Endothelial cell of umbilical vein (primary cell): ENCODE results near the gene DNM2. TPM values are rescaled to one million over a fixed set of nuclear protein-coding genes. Genes with fewer than 3 reads are reported as not detected.

Experiments used
- BruUV-seq: library from RNA; stranded (reverse); fragments of 400-500 nt; replicated peaks from 2 replicates; lab custom pipeline; 2021; lab: Mats Ljungman, UMichigan
- CTCF ChIA-PET: fragments of 300-600, 350-600 bp; sonication (Branson Sonifier 250); formaldehyde crosslinking; loops from one replicate; lab custom pipeline; 2021; ENCODE audit warnings: antibody characterized with exemption, inconsistent platforms; lab: Charles Lee
- POLR2A ChIA-PET: fragments of 300-600, 350-600 bp; sonication (Branson Sonifier 250); formaldehyde crosslinking; loops from one replicate; lab custom pipeline; 2021; ENCODE audit warnings: antibody characterized with exemption, inconsistent platforms; lab: Charles Lee
- DNase-seq: peaks from one replicate; pipeline ENCODE4 v3.0.0-alpha.2; 2011; ENCODE audit warnings: low read depth, low spot score
- FAIRE-seq: peaks from 2 replicates; lab custom pipeline; 2011; peaks lifted over from hg19 to GRCh38; lab: Jason Lieb, UNC
- H2AFZ ChIP-seq: 2 replicates; pipeline ENCODE4 v1.6.0; 2012; ENCODE audit warnings: low read depth, low read length, control low read depth, inconsistent platforms
- H3K27ac ChIP-seq: 2 replicates; pipeline ENCODE4 v1.5.1; 2011; ENCODE audit warnings: low read depth, mild to moderate bottlenecking, control low read depth, low read length, moderate library complexity; ENCODE audit not compliant: insufficient read depth
- H3K27me3 ChIP-seq, 2 experiments: 2 replicates each; pipeline versions ENCODE4 v1.6.0 to v1.6.1; 2011; ENCODE audit warnings: low read length in 2 of 2, mixed read lengths in 1 of 2; ENCODE audit not compliant: control insufficient read depth in 2 of 2, insufficient read depth in 2 of 2
- H3K36me3 ChIP-seq, 2 experiments: 2 replicates in 1 of 2; 3 replicates in 1 of 2; pipeline ENCODE4 v1.5.1; 2011; ENCODE audit warnings: low read length in 2 of 2, mild to moderate bottlenecking in 1 of 2, moderate library complexity in 1 of 2; ENCODE audit not compliant: control insufficient read depth in 2 of 2, insufficient read depth in 2 of 2; ENCODE audit errors: extremely low read depth in 1 of 2
- H3K4me1 ChIP-seq: 3 replicates; pipeline ENCODE4 v1.5.1; 2011; ENCODE audit warnings: mild to moderate bottlenecking, low read length; ENCODE audit not compliant: control insufficient read depth, insufficient read depth; ENCODE audit errors: extremely low read depth
- H3K4me2 ChIP-seq: 2 replicates; pipeline ENCODE4 v1.6.1; 2011; ENCODE audit warnings: low read length, control low read depth, mixed read lengths; ENCODE audit not compliant: insufficient read depth
- H3K4me3 ChIP-seq, 3 experiments: fragments of 200-600 bp in 1 of 3; sonication (generic), shearing (Covaris generic) in 1 of 3; replicated peaks in 1 of 3; 2 replicates each; pipeline ENCODE4 v1.5.1; 2011 to 2016; ENCODE audit warnings: control low read depth in 3 of 3, low read length in 3 of 3, mild to moderate bottlenecking in 2 of 3, inconsistent platforms in 1 of 3, low read depth in 1 of 3, moderate library complexity in 1 of 3; ENCODE audit not compliant: insufficient read depth in 1 of 3
- H3K79me2 ChIP-seq: 2 replicates; pipeline ENCODE4 v1.6.0; 2012; ENCODE audit warnings: low read length, inconsistent platforms; ENCODE audit not compliant: control insufficient read depth, insufficient read depth
- H3K9ac ChIP-seq: replicated peaks from 2 replicates; pipeline ENCODE3; 2011; ENCODE audit warnings: low read length, control low read depth; ENCODE audit not compliant: insufficient read depth; ENCODE audit errors: extremely low read depth
- H3K9me1 ChIP-seq: replicated peaks from 3 replicates; pipeline ENCODE4 v1.6.0; 2011; ENCODE audit warnings: mild to moderate bottlenecking, low read length; ENCODE audit not compliant: control insufficient read depth, insufficient read depth; ENCODE audit errors: extremely low read depth
- H3K9me3 ChIP-seq: replicated peaks from 2 replicates; pipeline ENCODE4 v1.5.1; 2012; ENCODE audit warnings: low read length, inconsistent platforms; ENCODE audit not compliant: control insufficient read depth, insufficient read depth
- H4K20me1 ChIP-seq: replicated peaks from 2 replicates; pipeline ENCODE3; 2011; ENCODE audit warnings: mild to moderate bottlenecking, low read length; ENCODE audit not compliant: control insufficient read depth, insufficient read depth; ENCODE audit errors: extremely low read depth
- EZH2 ChIP-seq: IDR thresholded peaks from 2 replicates; pipeline ENCODE4 v1.6.1; 2012; ENCODE audit warnings: borderline replicate concordance, low read depth, mild to moderate bottlenecking, moderate library complexity, low read length, inconsistent platforms; ENCODE audit not compliant: severe bottlenecking
- GATA2 ChIP-seq: IDR thresholded peaks from 2 replicates; pipeline ENCODE4 v1.7.0; 2011; ENCODE audit warnings: low read depth, mild to moderate bottlenecking, moderate library complexity, mixed read lengths, low read length; ENCODE audit not compliant: insufficient read length, insufficient read depth
- MYC ChIP-seq: IDR thresholded peaks from one replicate; pipeline ENCODE4 v1.6.1; 2011; ENCODE audit warnings: mild to moderate bottlenecking, low read depth, low read length
- POLR2A ChIP-seq: IDR thresholded peaks from 2 replicates; pipeline ENCODE4 v1.6.1; 2012; ENCODE audit warnings: low read depth, mild to moderate bottlenecking, control low read depth, low read length
- POLR2AphosphoS5 ChIP-seq: IDR thresholded peaks from 2 replicates; pipeline ENCODE4 v1.6.1; 2012; ENCODE audit warnings: low read depth, mild to moderate bottlenecking, control low read depth, low read length, moderate library complexity; ENCODE audit not compliant: insufficient read depth
- dilution Hi-C: fragments of 300-500 bp; cut with MboI; formaldehyde crosslinking; loops from one replicate; pipeline ENCODE4 v1.15.0; 2019; ENCODE audit warnings: low sequenced_read_pairs; ENCODE audit not compliant: extremely low pct_ligation_motif_present
- intact Hi-C: fragments of 100-400 bp; cut with micrococcal nuclease; formaldehyde crosslinking; loops from one replicate; pipeline ENCODE4 v1.10.0; 2022
- microRNA counts: library from miRNA; unstranded; fragments of <30 nt; microRNA quantifications from one replicate; lab custom pipeline; 2016
- microRNA-seq: library from miRNA; unstranded; fragments of <30 nt; microRNA quantifications from one replicate; pipeline ENCODE4 v1.2.0, GENCODE V29; 2021; ENCODE audit warnings: borderline number of aligned reads, borderline replicate concordance
- polyA plus RNA-seq, 4 experiments: library from polyadenylated mRNA; depleted of rRNA in 3 of 4; stranded (reverse) in 3 of 4; unstranded in 1 of 4; fragments of >200 nt; gene quantifications; 2 replicates each; pipeline versions ENCODE4 v1.2.1 to v1.2.3, GENCODE V29; 2011 to 2012; ENCODE audit warnings: missing spikeins in 1 of 4
- small RNA-seq: library from RNA; depleted of rRNA; stranded (forward); fragments of <200 nt; gene quantifications from one replicate; pipeline ENCODE3, GENCODE V24; 2012; ENCODE audit warnings: low replicate concordance, low read depth; ENCODE audit not compliant: insufficient read depth, insufficient read length
- total RNA-seq: library from RNA; stranded (reverse); gene quantifications from 2 replicates; pipeline ENCODE4 v1.2.3, GENCODE V29; 2021

Gene DNM2
- total and polyA plus RNA-seq, 2 donors (not counting 3 experiments of a cell fraction or from before 2014, with no cell fraction given), result 81.8 to 175 TPM

- Histone ChIP-seq H3K9me1 (no peaks in the 10 kb centered on the region), H3K4me2 (no peak overlapping the region), H2AFZ (no peak overlapping the region), H3K9ac (no peak overlapping the region), H3K79me2 (peaks cover 81% of the 10 kb centered on the region), H4K20me1 (no peaks in the 10 kb centered on the region), H3K9me3 (no peaks in the 10 kb centered on the region), H3K27ac (no peak overlapping the region), H3K27me3 (no peaks in the 10 kb centered on the region), H3K4me3 (no peak overlapping the region), H3K36me3 (no peaks in the 10 kb centered on the region), H3K4me1 (peaks cover under 1% of the 10 kb centered on the region)
- FAIRE-seq, result no peak
- POLR2A ChIA-PET, result no interaction called here
- TF ChIP-seq GATA2 (no peak), EZH2 (no peak), MYC (no peak), POLR2A (no peak), POLR2AphosphoS5 (no peak)
- no peak for DNase-seq
- CTCF ChIA-PET, result no interaction called here
- dilution Hi-C loops, result no loop called here
- no TSS peak for BruUV-seq
- intact Hi-C loops, result no loop called here
Observed at GRCh38 chr19:10878253-10878652, 160.4 kb downstream of the DNM2 start.

MicroRNA genes within 50 kb of the gene (microRNA counts, 767-probe panel; counts per million panel counts)
- microRNA hsa-miR-638 (lab: Ali Mortazavi, UCI), result 723 counts per million, percentile 96 among the panel's probes with 10 or more counts

Small RNAs within 50 kb of the gene (microRNA-seq; reads per million reads assigned to microRNA genes)
- gene MIR199A1 (not detected), gene MIR4748 (not detected), gene MIR638 (not detected), gene MIR6793 (not detected)

Small RNAs within 50 kb of the gene (small RNA-seq; reads per million reads assigned to genes)
- gene MIR199A1 (not detected), gene MIR4748 (not detected), gene MIR638 (not detected), gene MIR6793 (not detected)

Other genes with a start within 250 kb of the DNM2 start
- gene KEAP1, start 214.7 kb upstream of the DNM2 start, total RNA-seq, result 78.2 and 81.4 TPM in 2 replicates
- 91.1 and 107 TPM in 2 replicates for gene KEAP1, start 214.7 kb upstream of the DNM2 start, polyA plus RNA-seq
- gene S1PR5, start 200.6 kb upstream of the DNM2 start, total RNA-seq, result not detected in 2 replicates
- gene S1PR5, start 200.6 kb upstream of the DNM2 start, polyA plus RNA-seq, result not detected in 2 replicates
- gene ATG4D, start 174.2 kb upstream of the DNM2 start, total RNA-seq, result 19.8 and 21.8 TPM in 2 replicates
- gene ATG4D, start 174.2 kb upstream of the DNM2 start, polyA plus RNA-seq, result 24.9 and 29.6 TPM in 2 replicates
- 23.1 and 25.7 TPM in 2 replicates for gene KRI1, start 152.1 kb upstream of the DNM2 start, total RNA-seq
- 5.9 and 6.7 TPM in 2 replicates for gene KRI1, start 152.1 kb upstream of the DNM2 start, polyA plus RNA-seq
- 5.0 and 5.9 TPM in 2 replicates for gene CDKN2D, start 149.1 kb upstream of the DNM2 start, total RNA-seq
- gene CDKN2D, start 149.1 kb upstream of the DNM2 start, polyA plus RNA-seq, result 9.2 and 9.8 TPM in 2 replicates
- not detected in 2 replicates for gene AP1M2, start 130.8 kb upstream of the DNM2 start, total RNA-seq
- gene AP1M2, start 130.8 kb upstream of the DNM2 start, polyA plus RNA-seq, result 0.19 TPM in 1 of 2 replicates, not detected in the other
- gene SLC44A2, start 92.5 kb upstream of the DNM2 start, total RNA-seq, result 130 and 136 TPM in 2 replicates
- 94.2 and 97.7 TPM in 2 replicates for gene SLC44A2, start 92.5 kb upstream of the DNM2 start, polyA plus RNA-seq
- 425 and 459 TPM in 2 replicates for gene ILF3, start 63.7 kb upstream of the DNM2 start, total RNA-seq
- 186 and 187 TPM in 2 replicates for gene ILF3, start 63.7 kb upstream of the DNM2 start, polyA plus RNA-seq
- 38.2 and 41.7 TPM in 2 replicates for gene QTRT1, start 16.6 kb upstream of the DNM2 start, total RNA-seq
- gene QTRT1, start 16.6 kb upstream of the DNM2 start, polyA plus RNA-seq, result 61.0 and 64.9 TPM in 2 replicates
- 31.2 and 33.9 TPM in 2 replicates for gene TMED1, start 118.1 kb downstream of the DNM2 start, total RNA-seq
- 60.4 and 63.6 TPM in 2 replicates for gene TMED1, start 118.1 kb downstream of the DNM2 start, polyA plus RNA-seq
- gene C19orf38, start 130.3 kb downstream of the DNM2 start, total RNA-seq, result not detected in 2 replicates
- gene C19orf38, start 130.3 kb downstream of the DNM2 start, polyA plus RNA-seq, result not detected in 2 replicates
- 70.8 and 72.2 TPM in 2 replicates for gene CARM1, start 153.5 kb downstream of the DNM2 start, total RNA-seq
- 65.6 and 73.7 TPM in 2 replicates for gene CARM1, start 153.5 kb downstream of the DNM2 start, polyA plus RNA-seq
- gene YIPF2, start 210.6 kb downstream of the DNM2 start, total RNA-seq, result 45.3 and 47.8 TPM in 2 replicates
- 104 and 148 TPM in 2 replicates for gene YIPF2, start 210.6 kb downstream of the DNM2 start, polyA plus RNA-seq
- gene TIMM29, start 210.7 kb downstream of the DNM2 start, total RNA-seq, result 16.4 and 20.6 TPM in 2 replicates
- 10.7 and 12.3 TPM in 2 replicates for gene TIMM29, start 210.7 kb downstream of the DNM2 start, polyA plus RNA-seq
- 177 and 178 TPM in 2 replicates for gene SMARCA4, start 243.0 kb downstream of the DNM2 start, total RNA-seq
- gene SMARCA4, start 243.0 kb downstream of the DNM2 start, polyA plus RNA-seq, result 63.0 and 65.0 TPM in 2 replicates